GM12801 (cell line): Measurements from ENCODE around the gene CSNK1A1.

Experiments
- TF ChIP-seq, protein P1 (sequence below): IDR thresholded peaks from one replicate; pipeline ENCODE4 v1.5.1; 2011; ENCODE audit warnings: control low read depth; ENCODE audit not compliant: insufficient read length; ENCODE audit errors: extremely low read depth

Gene CSNK1A1

GRCh38 chr5:149500922-149501582 lies 50.2 kb downstream of the CSNK1A1 start:
- TF ChIP-seq, protein P1, sequence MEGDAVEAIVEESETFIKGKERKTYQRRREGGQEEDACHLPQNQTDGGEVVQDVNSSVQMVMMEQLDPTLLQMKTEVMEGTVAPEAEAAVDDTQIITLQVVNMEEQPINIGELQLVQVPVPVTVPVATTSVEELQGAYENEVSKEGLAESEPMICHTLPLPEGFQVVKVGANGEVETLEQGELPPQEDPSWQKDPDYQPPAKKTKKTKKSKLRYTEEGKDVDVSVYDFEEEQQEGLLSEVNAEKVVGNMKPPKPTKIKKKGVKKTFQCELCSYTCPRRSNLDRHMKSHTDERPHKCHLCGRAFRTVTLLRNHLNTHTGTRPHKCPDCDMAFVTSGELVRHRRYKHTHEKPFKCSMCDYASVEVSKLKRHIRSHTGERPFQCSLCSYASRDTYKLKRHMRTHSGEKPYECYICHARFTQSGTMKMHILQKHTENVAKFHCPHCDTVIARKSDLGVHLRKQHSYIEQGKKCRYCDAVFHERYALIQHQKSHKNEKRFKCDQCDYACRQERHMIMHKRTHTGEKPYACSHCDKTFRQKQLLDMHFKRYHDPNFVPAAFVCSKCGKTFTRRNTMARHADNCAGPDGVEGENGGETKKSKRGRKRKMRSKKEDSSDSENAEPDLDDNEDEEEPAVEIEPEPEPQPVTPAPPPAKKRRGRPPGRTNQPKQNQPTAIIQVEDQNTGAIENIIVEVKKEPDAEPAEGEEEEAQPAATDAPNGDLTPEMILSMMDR = no peak

DNA sequence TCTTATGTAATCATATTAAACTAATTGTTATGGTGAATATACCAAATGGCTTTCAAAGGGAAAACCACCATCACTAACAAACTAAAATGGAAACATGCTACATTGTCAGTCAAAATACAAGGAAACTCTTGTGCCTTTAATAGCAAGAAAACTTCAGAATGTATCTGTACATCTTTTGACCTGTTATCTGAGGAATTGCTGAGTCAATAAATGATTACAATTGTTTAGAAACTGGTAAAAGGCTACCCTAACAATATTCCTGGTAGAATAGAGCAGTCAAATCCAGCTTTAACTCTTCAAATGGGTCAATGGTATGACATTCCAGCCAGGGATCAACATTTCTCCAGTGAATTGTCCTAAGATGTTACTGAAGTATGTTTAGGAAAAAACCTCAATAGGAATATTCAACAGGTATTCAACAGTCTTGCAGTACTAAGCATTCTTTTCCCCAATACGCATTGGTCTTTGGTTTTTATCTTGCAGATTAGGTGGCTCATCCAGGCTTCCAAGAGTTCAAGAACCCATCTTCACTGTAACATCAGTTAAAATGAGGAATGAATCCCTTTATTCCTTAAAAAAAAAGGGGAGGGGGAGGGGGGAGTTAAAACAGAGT lies 52.4 kb downstream of the CSNK1A1 start:
- TF ChIP-seq, protein P1 = no peak

- TF ChIP-seq, protein P1 = no peak
These were observed 53.9 kb downstream of the CSNK1A1 start for GRCh38 chr5:149497357-149497756.

DNA sequence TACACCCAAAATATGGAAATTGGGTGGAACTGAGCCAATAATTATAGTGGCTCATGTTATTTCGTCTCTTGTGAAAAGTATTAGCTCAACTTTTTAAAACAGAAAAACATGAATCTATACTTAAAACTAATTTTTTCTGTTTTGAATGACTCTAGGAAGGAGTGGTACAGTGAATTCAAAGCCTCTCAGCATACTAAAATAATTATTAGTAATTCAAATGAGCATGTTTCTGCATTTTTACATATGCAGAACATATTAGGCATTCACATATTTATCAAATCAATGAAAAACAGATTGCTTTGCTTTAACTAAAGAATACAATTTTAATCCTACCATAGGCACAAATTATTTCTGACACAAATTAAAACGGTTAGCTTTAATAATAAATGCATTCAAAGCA lies 54.3 kb downstream of the CSNK1A1 start:
- TF ChIP-seq, protein P1 = no peak

- TF ChIP-seq, protein P1 = no peak
These were observed 55.1 kb downstream of the CSNK1A1 start for GRCh38 chr5:149496166-149496565.

- TF ChIP-seq, protein P1 = no peak
These were observed 55.6 kb downstream of the CSNK1A1 start for GRCh38 chr5:149495673-149496072.

DNA sequence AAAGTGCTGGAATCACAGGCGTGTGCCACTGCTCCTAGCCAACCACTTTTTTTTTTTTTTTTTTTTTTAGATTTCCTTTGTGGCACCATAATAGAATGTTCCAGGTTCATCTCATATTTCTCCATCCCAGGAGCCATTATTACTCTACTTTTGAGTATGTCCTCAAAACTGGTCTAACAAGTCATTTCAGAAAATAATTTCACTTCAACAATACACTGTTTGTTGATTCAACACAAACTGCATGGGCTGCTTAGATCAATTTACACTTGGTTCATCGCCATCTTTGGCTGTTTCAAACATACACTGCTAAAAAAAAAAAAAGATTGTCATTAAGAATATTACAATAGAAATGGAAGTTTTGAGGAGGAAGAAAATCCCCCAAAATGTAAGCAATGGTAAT lies 57.9 kb downstream of the CSNK1A1 start:
- TF ChIP-seq, protein P1 = no peak
